ENCODE data around the gene GRN.

The GRN gene

GRCh38 chr17:44348234-44348987, 3.3 kb downstream of the GRN start:
- peak; percentile 97 for DNase-seq (ENCODE audit: low read depth)
- H3K4me3 ChIP-seq (ENCODE audit: low read length): no peak overlapping the region

GRCh38 chr17:44348988-44349364, 3.9 kb downstream of the GRN start:
- H3K4me3 ChIP-seq (ENCODE audit: low read length): no peak overlapping the region
- DNase-seq (ENCODE audit: low read depth): no peak
- TF ChIP-seq CTCF (IDR thresholded peaks at IDR 0.05; ENCODE audit: insufficient read depth, low read depth, low read length, missing control alignments): no peak

More at GRCh38 chr17:44348234-44348987, 3.3 kb downstream of the GRN start:
- no peak for TF ChIP-seq CTCF (IDR thresholded peaks at IDR 0.05; ENCODE audit: insufficient read depth, low read depth, low read length, missing control alignments)

GRCh38 chr17:44349553-44350070, 4.5 kb downstream of the GRN start:
- TF ChIP-seq CTCF (IDR thresholded peaks at IDR 0.05; ENCODE audit: insufficient read depth, low read depth, low read length, missing control alignments): no peak
- no peak for DNase-seq (ENCODE audit: low read depth)
- H3K4me3 ChIP-seq (ENCODE audit: low read length): no peak overlapping the region

- DNase-seq (ENCODE audit: low read depth): peak; percentile 70
- TF ChIP-seq CTCF (IDR thresholded peaks at IDR 0.05; ENCODE audit: insufficient read depth, low read depth, low read length, missing control alignments): peak; percentile 82
- H3K4me3 ChIP-seq (ENCODE audit: low read length): no peak overlapping the region
These were observed 5.7 kb downstream of the GRN start for GRCh38 chr17:44350733-44351226.

GRCh38 chr17:44351464-44351863, 6.4 kb downstream of the GRN start:
- no peak overlapping the region for H3K4me3 ChIP-seq (ENCODE audit: low read length)
- TF ChIP-seq CTCF (IDR thresholded peaks at IDR 0.05; ENCODE audit: insufficient read depth, low read depth, low read length, missing control alignments): no peak
- DNase-seq (ENCODE audit: low read depth): no peak

- no peak for DNase-seq (ENCODE audit: low read depth)
- H3K4me3 ChIP-seq (ENCODE audit: low read length): no peak overlapping the region
- TF ChIP-seq CTCF (IDR thresholded peaks at IDR 0.05; ENCODE audit: insufficient read depth, low read depth, low read length, missing control alignments): no peak
These were observed 7.1 kb downstream of the GRN start for GRCh38 chr17:44351961-44352827.

Data from epithelial cell of esophagus (primary cell).